T-helper 1 cell treated with Interleukin-12 subunit alpha and Interleukin-12 subunit beta and Interleukin-4 antibody, amounts not matched to agents 30 μg/mL and 1 μg/mL, for 36 hours (primary cell): ENCODE results near the gene MPV17L2.

Experiments used
- H3K27ac Mint-ChIP-seq: one replicate; pipeline ENCODE4 v1.8.0; 2021; ENCODE audit warnings: mild to moderate bottlenecking, mixed read lengths
- H3K27me3 Mint-ChIP-seq: one replicate; pipeline ENCODE4 v1.8.0; 2021; ENCODE audit warnings: low read depth, mixed read lengths
- H3K36me3 Mint-ChIP-seq: one replicate; pipeline ENCODE4 v1.8.0; 2021; ENCODE audit warnings: low read depth, mixed read lengths
- H3K4me1 Mint-ChIP-seq: one replicate; pipeline ENCODE4 v1.8.0; 2021; ENCODE audit warnings: low read depth, mixed read lengths
- H3K4me3 Mint-ChIP-seq: one replicate; pipeline ENCODE4 v1.8.0; 2021; ENCODE audit warnings: mild to moderate bottlenecking, moderate library complexity, mixed read lengths
- H3K9me3 Mint-ChIP-seq: one replicate; pipeline ENCODE4 v1.8.0; 2021; ENCODE audit warnings: mixed read lengths

MPV17L2 gene

GRCh38 chr19:18225702-18226468, 32.9 kb downstream of the MPV17L2 start, which contains the start of gene PDE4C:
Gene PDE4C (minus strand): TSS chr19:18226438. CDS start chr19:18226415, 23 bp downstream.
- Mint-ChIP-seq H3K4me3 (no peak within 1 kb of the TSS), H3K27ac (no peak within 1 kb of the TSS), H3K27me3 (peaks cover 55% of the 10 kb centered on the region), H3K36me3 (no peaks in the 10 kb centered on the region), H3K4me1 (peaks cover 9% of the 10 kb centered on the region), H3K9me3 (no peaks in the 10 kb centered on the region)

DNA sequence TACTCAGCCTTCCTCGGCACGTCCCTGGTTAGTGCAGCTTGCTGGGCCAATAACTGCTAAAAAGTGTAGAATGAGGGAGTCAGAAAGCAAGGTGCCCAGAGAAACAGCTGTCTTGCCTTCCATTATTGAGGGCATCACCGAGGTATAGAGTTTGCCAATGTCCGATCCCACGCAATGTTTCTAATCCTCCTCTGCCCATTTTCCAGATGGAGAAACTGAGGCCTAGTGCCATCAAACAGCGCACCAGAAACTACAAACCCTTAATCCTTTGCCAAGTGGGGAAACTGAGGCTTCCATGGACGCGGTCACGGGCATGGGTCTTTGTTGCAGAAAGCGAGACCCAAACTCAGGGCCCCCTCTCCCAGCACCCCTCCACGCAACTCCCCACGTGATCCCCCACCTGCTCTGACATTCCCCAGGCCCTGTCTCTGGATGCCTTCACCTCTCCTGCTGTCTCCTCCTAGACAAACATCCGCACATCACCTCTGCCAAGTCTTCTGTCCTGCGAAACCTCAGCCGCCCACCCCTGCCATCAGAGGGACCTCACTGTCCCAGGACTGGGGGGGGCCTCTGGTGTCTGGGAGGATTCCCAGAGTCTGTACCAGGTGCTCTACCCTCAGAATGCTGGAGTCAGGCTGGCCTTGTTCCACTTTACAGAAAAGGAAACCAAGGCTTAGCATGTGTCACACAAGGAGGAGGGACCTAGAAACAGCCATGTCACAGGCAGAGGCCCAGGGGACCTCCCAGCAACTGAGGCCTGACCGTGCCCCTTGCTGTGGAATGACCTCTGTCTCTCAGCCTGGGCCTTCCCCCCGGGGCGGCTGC, 34.1 kb downstream of the MPV17L2 start:
- H3K27me3 Mint-ChIP-seq: peaks cover 53% of the 10 kb centered on the region
- peaks cover 9% of the 10 kb centered on the region for H3K4me1 Mint-ChIP-seq
- H3K27ac Mint-ChIP-seq: no peak overlapping the region
- H3K9me3 Mint-ChIP-seq: no peaks in the 10 kb centered on the region
- no peaks in the 10 kb centered on the region for H3K36me3 Mint-ChIP-seq
- H3K4me3 Mint-ChIP-seq: no peak overlapping the region

DNA sequence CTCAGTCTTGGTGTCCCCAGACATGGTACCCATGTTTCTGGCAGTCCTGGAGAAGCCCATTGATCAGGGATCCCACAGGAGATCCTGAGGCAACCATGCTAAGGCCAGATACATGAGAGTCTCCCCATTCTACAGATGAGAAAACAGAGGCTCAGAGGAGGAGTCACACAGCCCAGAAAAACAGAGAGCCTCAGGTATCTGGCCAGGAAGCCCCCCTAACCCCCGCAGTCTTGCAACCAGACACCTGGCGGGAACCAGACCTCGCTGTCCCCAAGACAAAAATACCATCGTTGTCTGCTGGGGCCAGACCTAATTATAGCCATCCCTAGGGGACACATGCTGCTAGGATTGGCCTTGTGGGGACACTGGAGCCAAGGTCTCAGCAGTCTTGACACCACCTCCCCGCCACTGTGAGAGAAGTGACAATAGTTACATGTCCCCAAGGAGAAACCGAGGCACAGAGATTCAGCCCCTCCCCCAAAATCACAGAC, 34.8 kb downstream of the MPV17L2 start:
- peaks cover 9% of the 10 kb centered on the region for H3K4me1 Mint-ChIP-seq
- peaks cover 58% of the 10 kb centered on the region for H3K27me3 Mint-ChIP-seq
- no peaks in the 10 kb centered on the region for H3K9me3 Mint-ChIP-seq
- H3K36me3 Mint-ChIP-seq: no peaks in the 10 kb centered on the region
- H3K4me3 Mint-ChIP-seq: no peak overlapping the region
- H3K27ac Mint-ChIP-seq: no peak overlapping the region

- Mint-ChIP-seq H3K9me3 (peaks cover 6% of the 10 kb centered on the region), H3K27me3 (peaks cover 61% of the 10 kb centered on the region), H3K27ac (no peak overlapping the region), H3K4me3 (no peak overlapping the region), H3K36me3 (no peaks in the 10 kb centered on the region), H3K4me1 (peaks cover 7% of the 10 kb centered on the region)
Observed at GRCh38 chr19:18229474-18229873, 36.5 kb downstream of the MPV17L2 start.

DNA sequence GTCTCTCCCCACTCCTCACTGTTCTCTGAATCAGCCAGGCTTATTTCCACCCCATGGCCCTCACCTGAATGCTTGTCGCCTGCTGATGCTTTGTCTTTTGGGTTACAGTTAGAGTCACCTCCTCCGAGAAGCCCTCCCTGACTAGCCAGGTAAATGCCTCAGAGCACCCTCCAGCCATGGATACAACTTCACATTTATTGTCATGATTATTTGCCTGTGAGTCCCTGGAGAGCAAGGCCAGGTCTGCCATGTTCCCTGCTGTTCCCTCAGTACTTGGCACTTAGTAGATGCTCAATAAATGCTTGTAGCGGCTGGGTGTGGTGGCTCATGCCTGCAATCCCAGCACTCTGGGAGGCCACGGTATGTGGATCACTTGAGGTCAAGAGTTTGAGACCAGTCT, 36.9 kb downstream of the MPV17L2 start:
- Mint-ChIP-seq H3K4me3 (no peak overlapping the region), H3K9me3 (peaks cover 6% of the 10 kb centered on the region), H3K36me3 (no peaks in the 10 kb centered on the region), H3K27ac (no peak overlapping the region), H3K27me3 (peaks cover 56% of the 10 kb centered on the region), H3K4me1 (peaks cover 3% of the 10 kb centered on the region)

DNA sequence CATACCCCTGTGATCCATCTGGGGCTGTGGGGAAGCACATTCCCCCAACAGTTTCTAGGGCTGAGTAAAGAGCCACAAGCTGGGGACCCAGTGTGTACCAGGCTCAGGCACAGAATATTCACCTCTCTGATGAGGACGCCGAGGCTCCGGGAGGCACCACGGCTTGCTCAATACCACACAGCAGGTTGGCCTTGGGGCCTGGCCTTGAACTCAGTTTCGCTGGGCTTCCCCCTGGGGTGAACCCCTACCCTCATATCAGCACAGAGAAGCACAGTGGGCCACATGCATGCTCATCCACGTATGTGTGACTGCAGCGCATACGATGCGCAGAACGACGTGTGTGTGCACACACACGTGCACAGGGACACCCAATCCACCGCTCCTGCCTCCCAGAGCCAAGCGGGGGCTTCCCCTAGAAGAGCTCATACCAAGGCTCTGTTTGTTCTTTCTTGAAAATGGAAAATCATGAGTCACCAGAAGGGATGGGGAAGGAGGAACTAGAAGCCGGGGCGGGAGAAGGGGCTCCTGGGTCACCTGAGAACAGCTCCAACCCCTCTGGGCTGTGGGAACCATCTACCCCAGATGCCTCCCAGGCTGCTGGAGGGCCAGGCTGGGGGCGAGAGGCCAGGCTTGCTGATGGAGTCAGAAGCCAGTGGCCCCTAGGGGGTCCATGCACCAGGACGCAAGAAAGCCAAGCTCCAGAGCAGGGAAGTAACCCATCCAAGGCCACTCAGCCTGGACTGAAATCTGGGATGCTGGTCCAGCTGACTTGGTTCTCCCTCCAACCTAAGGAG, 38.1 kb downstream of the MPV17L2 start:
- no peaks in the 10 kb centered on the region for H3K36me3 Mint-ChIP-seq
- no peak overlapping the region for H3K4me3 Mint-ChIP-seq
- H3K27ac Mint-ChIP-seq: no peak overlapping the region
- peaks cover 55% of the 10 kb centered on the region for H3K27me3 Mint-ChIP-seq
- H3K4me1 Mint-ChIP-seq: no peaks in the 10 kb centered on the region
- peaks cover 6% of the 10 kb centered on the region for H3K9me3 Mint-ChIP-seq

GRCh38 chr19:18231775-18232174, 38.8 kb downstream of the MPV17L2 start:
- H3K9me3 Mint-ChIP-seq: peaks cover 6% of the 10 kb centered on the region
- no peak overlapping the region for H3K4me3 Mint-ChIP-seq
- no peak overlapping the region for H3K27ac Mint-ChIP-seq
- no peaks in the 10 kb centered on the region for H3K4me1 Mint-ChIP-seq
- peaks cover 51% of the 10 kb centered on the region for H3K27me3 Mint-ChIP-seq
- no peaks in the 10 kb centered on the region for H3K36me3 Mint-ChIP-seq

DNA sequence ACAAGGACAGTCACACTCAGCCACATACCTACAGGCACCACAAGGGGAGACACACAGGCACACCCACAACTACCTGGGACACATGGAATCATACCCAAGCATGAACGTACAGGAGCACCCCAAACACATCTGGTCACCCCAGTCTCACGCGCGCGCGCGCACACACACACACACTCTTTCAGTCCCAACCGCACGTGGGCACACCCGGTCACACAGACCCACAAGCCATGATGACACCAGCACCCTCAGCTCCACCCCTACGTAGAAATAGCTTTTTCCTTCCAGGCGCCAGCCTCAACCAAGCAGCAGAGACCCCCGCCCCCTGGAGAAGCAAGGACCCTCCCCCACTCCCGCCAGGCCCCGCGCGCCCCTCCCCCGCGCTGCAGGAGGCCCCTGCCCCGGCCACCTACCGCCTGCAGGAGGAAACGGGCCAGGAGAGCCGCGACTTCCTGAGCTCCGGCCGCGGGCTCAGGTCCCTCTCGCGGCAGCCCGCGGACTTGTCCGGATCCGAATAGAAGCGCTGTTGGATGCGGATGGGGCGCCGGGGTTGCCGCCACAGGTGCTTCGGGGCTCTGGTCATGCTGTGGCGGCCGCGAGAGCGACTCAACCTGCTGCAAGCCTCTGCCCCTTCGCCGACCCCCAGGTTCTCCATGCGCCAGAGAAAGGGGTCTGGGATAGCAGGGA, 39.7 kb downstream of the MPV17L2 start:
- H3K4me1 Mint-ChIP-seq: no peaks in the 10 kb centered on the region
- H3K36me3 Mint-ChIP-seq: no peaks in the 10 kb centered on the region
- H3K9me3 Mint-ChIP-seq: peaks cover 6% of the 10 kb centered on the region
- H3K27ac Mint-ChIP-seq: no peak overlapping the region
- no peak overlapping the region for H3K4me3 Mint-ChIP-seq
- peaks cover 42% of the 10 kb centered on the region for H3K27me3 Mint-ChIP-seq

DNA sequence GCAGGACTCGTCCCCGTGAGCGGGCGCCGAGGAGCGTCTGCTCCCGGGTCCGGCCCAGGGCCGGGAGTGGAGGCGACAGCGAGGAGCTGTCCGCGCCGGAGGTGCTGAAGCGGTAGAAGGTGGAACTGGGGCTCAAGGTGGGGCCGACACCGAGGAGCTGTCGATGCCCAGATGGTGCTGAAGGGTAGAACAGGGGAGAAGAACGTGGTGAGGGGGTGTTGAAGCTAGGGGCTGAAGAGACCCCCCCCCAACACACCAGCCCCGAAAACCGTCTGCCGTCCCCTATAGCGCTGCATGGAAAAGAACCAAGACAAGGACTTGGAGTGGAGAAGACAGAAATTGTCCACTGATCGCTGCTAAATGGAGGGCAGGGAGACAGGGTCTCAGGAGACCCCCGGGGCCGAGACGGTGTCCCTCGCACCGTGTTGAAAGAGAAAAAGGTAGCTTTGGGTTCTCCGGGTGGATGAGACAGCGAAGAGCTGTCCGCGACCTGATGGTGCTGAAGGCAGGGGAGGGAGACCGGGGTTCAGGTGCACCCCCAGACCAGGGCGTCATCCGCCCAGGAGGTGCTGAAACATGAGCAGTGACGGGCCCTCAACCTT, 40.3 kb downstream of the MPV17L2 start:
- Mint-ChIP-seq H3K36me3 (no peaks in the 10 kb centered on the region), H3K4me1 (no peaks in the 10 kb centered on the region), H3K4me3 (no peak overlapping the region), H3K9me3 (peaks cover 6% of the 10 kb centered on the region), H3K27me3 (peaks cover 38% of the 10 kb centered on the region), H3K27ac (no peak overlapping the region)

GRCh38 chr19:18234194-18234593, 41.2 kb downstream of the MPV17L2 start:
- Mint-ChIP-seq H3K27me3 (peaks cover 38% of the 10 kb centered on the region), H3K4me3 (no peak overlapping the region), H3K4me1 (no peaks in the 10 kb centered on the region), H3K9me3 (peaks cover 6% of the 10 kb centered on the region), H3K36me3 (no peaks in the 10 kb centered on the region), H3K27ac (no peak overlapping the region)

DNA sequence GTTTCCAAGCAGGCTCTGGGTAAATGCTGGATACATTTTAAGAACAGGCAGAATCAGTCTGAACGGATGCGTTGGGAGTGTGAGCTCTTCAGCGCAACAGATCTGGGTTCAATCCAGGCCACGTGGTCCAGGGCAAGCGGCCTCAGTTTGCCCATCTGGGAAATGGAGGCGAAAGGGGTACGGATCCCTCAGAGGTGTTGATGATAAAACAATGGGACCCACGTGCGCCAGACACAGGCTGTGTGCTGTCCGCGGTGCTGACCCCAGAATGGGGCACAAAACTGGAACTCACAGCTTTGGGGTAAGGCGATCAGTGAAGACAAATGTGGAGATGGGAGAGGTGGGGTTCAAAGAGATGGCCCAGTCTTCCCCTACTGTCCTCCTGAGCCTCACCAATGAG, 46.3 kb downstream of the MPV17L2 start:
- Mint-ChIP-seq H3K4me1 (no peaks in the 10 kb centered on the region), H3K27ac (no peak overlapping the region), H3K9me3 (no peaks in the 10 kb centered on the region), H3K36me3 (no peaks in the 10 kb centered on the region), H3K27me3 (peaks cover 9% of the 10 kb centered on the region), H3K4me3 (no peak overlapping the region)

GRCh38 chr19:18245297-18245696, 52.3 kb downstream of the MPV17L2 start:
- Mint-ChIP-seq H3K36me3 (no peaks in the 10 kb centered on the region), H3K27me3 (peaks cover under 1% of the 10 kb centered on the region), H3K27ac (no peak overlapping the region), H3K9me3 (no peaks in the 10 kb centered on the region), H3K4me3 (no peak overlapping the region), H3K4me1 (no peaks in the 10 kb centered on the region)
